IPS-18c (cell line): ENCODE results near the gene EFNA5.

Experiments used
- H3K4me3 ChIP-seq: 2 replicates; pipeline ENCODE4 v1.7.0; 2013; ENCODE audit warnings: low read depth, mild to moderate bottlenecking, low read length, moderate library complexity; ENCODE audit not compliant: insufficient read depth
- H3K9me3 ChIP-seq: one replicate; pipeline ENCODE4 v1.6.1; 2013; ENCODE audit warnings: mild to moderate bottlenecking, low read length, moderate library complexity; ENCODE audit not compliant: control insufficient read depth, insufficient read depth

Gene EFNA5

GRCh38 chr5:107380654-107381053 lies 290.1 kb downstream of the EFNA5 start:
- Histone ChIP-seq H3K4me3 (no peak overlapping the region), H3K9me3 (no peaks in the 10 kb centered on the region)

DNA sequence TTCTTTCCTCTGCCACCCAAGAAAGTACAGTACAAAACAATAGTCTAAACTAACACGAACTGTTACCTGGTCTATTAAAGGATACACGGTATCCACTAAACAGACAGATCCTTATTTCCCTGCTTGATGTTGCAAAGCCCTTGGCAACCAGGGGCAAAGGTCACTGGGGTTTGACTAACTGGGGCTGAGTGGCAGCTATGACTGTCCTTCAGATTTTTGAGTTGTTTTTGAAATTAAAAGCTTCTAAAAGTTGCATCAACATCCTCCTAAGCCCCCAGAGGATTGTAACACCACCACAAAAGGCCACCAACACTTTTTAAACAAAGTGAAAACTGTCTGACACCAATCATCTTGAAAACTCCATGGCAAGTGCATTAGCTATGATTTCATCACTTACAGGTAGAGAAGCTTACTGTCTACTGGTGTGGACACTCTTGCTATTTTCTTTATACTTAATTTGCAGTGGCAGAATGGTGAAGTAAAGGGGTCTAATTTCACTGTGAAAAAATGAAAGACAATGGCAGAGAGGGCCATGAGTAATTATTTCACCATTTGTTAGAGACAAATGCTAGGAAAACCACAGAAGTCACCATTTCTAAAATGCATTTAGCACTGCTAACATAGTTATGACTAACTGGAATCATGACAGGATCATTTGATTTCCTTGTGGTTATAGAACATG lies 292.4 kb downstream of the EFNA5 start:
- no peak overlapping the region for H3K4me3 ChIP-seq

DNA sequence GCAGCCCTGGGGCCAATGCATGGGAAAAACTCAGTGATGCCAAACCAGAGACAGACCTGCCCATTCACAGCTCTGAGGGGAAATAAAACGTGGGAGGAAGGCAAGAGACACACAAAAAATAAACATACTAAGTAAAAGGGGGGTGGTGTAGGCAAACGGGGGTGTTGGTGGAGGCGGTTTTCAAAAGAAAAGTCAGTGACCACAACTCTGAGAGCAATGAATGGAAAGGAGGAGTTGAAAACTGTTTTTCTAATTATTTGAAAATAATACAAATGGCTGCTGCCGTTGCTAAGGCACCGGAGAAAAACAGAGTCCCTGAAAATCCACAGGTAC lies 293.5 kb downstream of the EFNA5 start:
- Histone ChIP-seq H3K9me3 (no peaks in the 10 kb centered on the region), H3K4me3 (no peak overlapping the region)

More for the DNA sequence above, 292.4 kb downstream of the EFNA5 start:
- H3K9me3 ChIP-seq, result no peaks in the 10 kb centered on the region

DNA sequence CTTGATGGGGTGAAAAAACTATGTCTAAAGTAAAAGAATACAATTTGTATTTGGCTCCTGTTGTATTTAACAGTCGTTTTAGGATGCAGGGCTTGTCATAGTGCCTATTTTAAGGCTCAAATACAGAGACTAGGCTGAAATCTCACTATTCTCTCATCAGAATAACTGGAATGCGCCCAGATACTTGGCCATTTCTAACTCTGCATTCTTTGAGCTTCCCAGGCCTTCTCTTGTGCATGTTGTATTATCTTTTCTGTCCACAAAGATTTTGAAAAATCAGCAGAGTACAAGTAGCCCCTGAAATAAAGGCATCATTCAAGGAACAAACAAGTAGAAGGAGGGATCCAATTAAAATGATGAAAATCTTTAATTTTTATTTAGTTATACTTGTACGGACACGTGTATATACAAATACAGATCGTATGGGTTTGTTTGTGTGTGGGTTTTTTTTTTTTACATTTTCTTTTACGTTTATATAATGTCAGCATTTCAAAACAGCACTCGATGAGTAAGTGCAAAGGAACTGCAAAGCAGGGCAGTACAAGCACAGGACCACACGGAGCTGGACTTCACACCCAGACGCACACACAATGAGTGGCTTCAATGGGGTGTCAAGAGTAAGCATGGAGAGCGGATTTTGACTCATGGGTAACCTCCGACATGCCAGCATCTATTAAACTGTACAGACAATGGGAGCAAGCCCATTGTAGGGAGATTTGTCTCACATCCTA lies 294.0 kb downstream of the EFNA5 start:
- Histone ChIP-seq H3K9me3 (no peaks in the 10 kb centered on the region), H3K4me3 (no peak overlapping the region)

- Histone ChIP-seq H3K4me3 (no peak overlapping the region), H3K9me3 (no peaks in the 10 kb centered on the region)
Measured at GRCh38 chr5:107373549-107374263, 297.0 kb downstream of the EFNA5 start.

- H3K4me3 ChIP-seq, result no peak overlapping the region
- H3K9me3 ChIP-seq, result no peaks in the 10 kb centered on the region
Measured at GRCh38 chr5:107372723-107373450, 297.9 kb downstream of the EFNA5 start.

- H3K9me3 ChIP-seq, result no peaks in the 10 kb centered on the region
- no peak overlapping the region for H3K4me3 ChIP-seq
Measured at GRCh38 chr5:107370396-107370968, 300.3 kb downstream of the EFNA5 start.

DNA sequence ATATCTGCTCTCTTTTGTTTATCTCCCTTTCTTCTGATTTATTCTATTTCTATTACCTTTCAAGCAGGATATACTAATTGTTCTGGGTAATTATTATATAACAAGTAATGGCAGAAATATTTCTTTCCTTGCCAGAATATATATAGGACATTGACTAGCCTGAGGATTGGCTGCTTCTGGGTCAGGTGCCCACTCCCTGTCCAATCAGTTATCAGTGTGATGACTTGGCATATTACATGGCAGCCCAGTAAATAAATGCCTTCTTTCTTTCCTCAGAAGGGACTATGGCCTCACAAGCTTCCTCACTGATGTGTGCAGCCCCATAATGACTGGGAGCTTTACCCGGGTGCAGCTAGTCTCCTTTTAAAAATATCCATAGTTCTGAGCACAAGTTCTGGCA lies 301.1 kb downstream of the EFNA5 start:
- no peak overlapping the region for H3K4me3 ChIP-seq
- H3K9me3 ChIP-seq, result no peaks in the 10 kb centered on the region

DNA sequence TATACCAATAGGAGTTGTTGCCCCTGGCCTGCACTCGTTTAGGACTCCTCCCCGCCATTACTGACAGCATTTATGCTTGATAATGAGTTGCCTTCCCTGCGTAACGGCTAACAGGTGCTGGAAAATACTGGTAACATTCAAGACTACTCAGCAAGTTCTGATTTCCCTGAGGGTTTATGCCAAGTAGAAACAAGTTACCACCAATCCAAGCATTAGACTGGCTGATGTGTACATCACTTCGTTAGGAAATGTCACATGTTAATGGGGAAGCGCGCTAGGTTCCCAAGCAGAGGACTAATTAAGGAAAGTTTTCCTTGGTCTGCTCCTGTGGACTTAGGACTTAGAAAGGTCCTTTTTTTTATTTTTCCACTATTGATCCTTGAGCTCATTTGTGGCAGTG lies 302.1 kb downstream of the EFNA5 start:
- H3K9me3 ChIP-seq, result no peaks in the 10 kb centered on the region
- no peak overlapping the region for H3K4me3 ChIP-seq

DNA sequence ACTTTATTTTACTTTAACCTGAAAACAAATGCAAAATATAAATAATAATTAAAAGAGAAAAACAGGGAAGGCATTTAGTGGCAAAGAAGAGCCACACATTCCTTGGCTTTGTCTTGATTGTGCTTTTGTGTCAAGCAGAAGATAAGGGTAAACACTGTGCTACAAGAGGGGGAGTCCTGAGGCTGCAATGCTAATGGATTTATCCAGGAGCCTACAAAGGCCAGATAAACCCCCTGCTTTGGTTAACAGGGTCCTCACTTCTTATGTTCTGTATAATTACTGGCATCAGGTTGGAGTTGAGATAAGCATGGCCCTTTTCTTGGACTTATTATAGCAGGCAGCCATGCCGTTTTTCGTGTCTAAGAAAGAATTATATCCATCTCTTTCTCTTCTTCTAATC lies 302.8 kb downstream of the EFNA5 start:
- Histone ChIP-seq H3K4me3 (no peak overlapping the region), H3K9me3 (no peaks in the 10 kb centered on the region)

DNA sequence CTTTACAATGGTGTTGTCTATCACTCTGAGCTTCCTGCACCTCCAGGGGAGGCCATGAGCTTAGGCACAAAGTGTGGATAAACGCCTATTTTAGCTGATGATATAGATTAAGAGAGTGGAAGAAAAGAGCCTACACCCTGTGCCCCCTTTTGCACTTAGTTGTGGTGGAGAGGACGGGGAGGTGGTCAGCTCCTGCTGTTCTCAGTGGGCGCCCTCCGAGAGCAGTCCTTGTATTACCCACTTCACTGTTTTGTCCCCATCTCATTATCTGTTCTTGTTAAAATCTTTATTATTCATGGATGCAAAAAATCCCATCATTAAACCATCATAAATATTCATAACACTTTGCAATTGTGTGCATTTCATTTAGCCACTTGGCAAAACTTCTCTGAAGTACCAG lies 303.3 kb downstream of the EFNA5 start:
- Histone ChIP-seq H3K9me3 (no peaks in the 10 kb centered on the region), H3K4me3 (no peak overlapping the region)

DNA sequence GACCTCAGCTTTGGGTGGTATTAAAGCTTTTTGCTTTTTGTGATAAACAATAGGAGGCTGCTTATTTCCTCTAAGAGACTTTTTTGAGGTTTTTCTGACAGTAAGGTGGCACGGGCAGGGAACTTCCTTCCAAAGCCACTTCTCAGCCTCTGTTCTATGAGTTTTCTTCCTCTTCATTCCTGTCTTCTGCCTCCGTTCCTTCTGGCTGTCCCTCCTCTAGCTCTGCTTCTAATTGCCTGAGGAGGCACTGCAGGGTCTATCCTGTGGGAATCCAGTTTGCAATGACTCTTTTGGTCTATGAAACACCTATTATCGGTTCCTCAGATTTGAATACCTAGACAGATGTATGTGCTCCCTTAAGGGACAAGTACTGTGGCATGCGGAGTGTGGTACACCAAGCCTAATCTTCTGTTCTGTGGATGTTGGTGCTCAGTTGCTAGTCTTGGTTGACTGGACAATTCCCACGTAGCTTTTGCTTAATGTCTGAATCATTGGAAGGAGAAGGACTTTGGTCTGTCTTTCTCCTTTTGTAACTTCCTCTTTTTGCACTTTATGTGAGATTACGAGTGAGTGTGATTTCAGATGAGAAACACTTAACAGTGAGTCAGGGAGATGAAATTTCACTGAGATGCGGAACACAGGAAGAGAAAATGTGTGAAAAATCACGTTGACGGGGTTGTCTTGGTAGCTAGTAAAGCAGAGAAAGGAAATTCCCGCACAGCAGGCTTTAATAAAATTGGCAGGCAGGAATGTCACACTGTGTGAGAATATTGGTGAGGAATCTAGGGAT lies 305.2 kb downstream of the EFNA5 start:
- H3K4me3 ChIP-seq, result no peak overlapping the region

GRCh38 chr5:107364443-107365319 lies 306.1 kb downstream of the EFNA5 start:
- no peaks in the 10 kb centered on the region for H3K9me3 ChIP-seq
- H3K4me3 ChIP-seq, result no peak overlapping the region

More for the DNA sequence above, 305.2 kb downstream of the EFNA5 start:
- no peaks in the 10 kb centered on the region for H3K9me3 ChIP-seq

DNA sequence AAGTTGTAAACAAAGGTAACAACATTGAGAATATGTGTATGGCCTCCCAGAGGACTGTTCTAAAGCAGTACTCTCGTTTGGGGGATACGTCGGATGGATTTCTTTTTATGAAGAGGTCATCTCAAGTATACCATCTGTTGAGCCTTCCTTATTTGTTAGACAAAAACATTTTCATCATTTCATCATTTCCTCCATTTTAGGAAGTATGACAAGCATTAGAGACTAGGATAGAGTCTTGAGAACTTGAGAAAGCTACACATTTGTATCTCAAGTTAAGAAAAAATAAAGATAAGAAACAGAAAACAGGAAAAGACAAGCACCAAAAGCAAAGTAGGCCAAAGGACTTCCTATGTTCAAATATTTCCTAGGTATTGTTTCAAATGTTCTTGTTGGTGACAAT lies 307.0 kb downstream of the EFNA5 start:
- H3K9me3 ChIP-seq, result no peaks in the 10 kb centered on the region
- no peak overlapping the region for H3K4me3 ChIP-seq

DNA sequence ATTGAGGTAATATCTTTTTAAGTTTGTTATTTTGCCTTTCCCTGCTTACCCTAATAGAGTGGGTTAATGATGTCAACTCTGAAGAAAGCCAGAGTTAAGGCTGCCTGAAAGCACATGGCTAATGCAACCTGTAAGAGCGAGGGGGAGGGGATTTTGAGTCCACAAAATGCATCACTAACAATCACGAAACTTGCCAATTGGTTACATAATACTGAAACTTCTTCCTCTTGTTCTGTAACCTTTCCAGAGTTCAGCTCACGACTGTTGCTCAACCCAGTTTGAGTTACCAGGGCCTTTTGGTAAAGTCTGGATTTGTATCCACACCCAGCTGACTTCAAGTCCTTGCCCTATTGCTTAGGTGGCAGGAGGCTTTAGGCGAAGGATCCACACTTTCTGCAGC lies 308.8 kb downstream of the EFNA5 start:
- Histone ChIP-seq H3K4me3 (no peak overlapping the region), H3K9me3 (no peaks in the 10 kb centered on the region)

- H3K4me3 ChIP-seq, result no peak overlapping the region
- no peaks in the 10 kb centered on the region for H3K9me3 ChIP-seq
Measured at GRCh38 chr5:107359916-107360234, 310.9 kb downstream of the EFNA5 start.
